Activated CD8-positive, alpha-beta memory T cell treated with anti-CD3 and anti-CD28 coated beads for 48 hours (primary cell): Measurements from ENCODE around the gene MALRD1.

Experiments used
- DNase-seq, 3 experiments: peaks; one replicate each; pipeline ENCODE4 v3.0.0-alpha.2; 2020; ENCODE audit warnings: low read depth in 2 of 3, low spot score in 2 of 3

The MALRD1 gene

GRCh38 chr10:19570991-19571390, 522.4 kb downstream of the MALRD1 start:
- DNase-seq: no peak

DNA sequence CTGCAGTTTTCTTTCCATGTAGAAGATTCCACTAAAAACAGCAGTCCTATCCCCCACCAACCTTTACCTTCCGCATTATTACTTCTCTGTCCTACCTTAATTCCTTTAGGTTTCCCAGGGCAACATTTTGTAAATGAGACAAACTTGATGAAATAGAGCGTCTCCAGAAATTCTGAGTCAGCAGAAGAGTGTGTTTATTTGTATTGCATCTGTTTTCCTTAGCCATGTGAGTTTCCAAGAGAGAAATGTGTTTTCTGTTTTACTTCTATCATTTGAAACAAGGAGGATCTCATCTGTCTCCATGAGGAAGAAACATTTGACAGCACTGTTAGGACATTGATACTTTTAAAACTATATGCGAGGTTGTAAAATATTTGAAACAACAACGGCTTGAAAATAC, 523.5 kb downstream of the MALRD1 start:
- DNase-seq: no peak

DNA sequence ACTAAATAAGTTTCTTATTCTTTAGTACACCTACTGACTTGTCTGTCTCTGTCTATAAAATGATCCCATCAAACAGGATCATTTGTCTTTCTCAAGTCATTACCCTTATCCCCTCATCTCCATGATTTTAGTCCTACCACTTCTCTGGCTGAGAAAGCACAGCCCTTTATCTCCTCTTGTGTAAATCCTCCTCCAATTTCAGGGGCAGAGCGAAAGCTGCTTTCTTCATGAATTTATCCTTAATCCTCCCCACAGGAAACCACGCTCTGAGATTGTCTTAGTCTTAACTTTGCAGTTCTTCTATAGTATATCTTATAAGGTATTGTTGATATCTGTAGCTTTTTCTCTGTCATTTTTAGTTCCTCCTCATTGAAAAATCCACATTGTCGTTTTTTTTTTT, 528.0 kb downstream of the MALRD1 start:
- no peak for DNase-seq

- no peak for DNase-seq
These were observed 528.8 kb downstream of the MALRD1 start for GRCh38 chr10:19577381-19577780.

DNA sequence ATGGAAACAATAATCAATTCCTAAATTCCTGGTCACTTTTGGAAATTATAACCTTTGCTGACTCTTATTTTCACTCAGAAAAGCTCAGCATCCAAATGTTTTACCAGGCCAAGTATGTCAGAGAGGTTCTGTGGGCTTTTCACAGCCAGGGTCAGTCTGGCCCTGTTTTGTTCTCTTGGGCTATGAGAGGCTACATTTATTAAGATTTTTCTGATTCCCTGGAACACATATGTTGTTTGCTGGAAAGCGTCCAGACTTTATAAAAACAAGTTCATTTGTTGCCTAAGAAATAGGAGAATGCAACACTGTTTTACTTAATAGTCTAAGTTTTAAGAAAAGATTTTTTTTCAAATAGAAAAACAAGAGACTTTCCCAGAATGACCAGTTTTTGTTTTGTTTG, 529.2 kb downstream of the MALRD1 start:
- DNase-seq: no peak

DNA sequence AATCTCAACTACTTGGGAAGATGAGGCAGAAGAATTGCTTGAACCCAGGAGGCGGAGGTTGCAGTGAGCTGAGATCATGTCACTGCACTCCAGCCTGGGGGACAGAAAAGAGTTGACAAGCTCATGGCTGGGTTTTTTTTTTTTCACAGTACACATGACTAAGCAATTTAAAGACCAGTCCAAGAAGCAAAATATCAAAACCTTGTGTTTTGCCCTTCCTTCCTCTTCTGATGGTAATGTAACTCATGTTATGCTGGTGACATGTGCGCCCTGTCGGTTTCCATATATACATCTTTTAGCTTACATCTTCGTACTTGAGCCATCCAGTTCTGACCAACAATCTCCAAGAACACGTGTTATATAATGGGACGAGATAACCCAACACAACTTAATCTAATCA, 530.0 kb downstream of the MALRD1 start:
- DNase-seq: no peak

DNA sequence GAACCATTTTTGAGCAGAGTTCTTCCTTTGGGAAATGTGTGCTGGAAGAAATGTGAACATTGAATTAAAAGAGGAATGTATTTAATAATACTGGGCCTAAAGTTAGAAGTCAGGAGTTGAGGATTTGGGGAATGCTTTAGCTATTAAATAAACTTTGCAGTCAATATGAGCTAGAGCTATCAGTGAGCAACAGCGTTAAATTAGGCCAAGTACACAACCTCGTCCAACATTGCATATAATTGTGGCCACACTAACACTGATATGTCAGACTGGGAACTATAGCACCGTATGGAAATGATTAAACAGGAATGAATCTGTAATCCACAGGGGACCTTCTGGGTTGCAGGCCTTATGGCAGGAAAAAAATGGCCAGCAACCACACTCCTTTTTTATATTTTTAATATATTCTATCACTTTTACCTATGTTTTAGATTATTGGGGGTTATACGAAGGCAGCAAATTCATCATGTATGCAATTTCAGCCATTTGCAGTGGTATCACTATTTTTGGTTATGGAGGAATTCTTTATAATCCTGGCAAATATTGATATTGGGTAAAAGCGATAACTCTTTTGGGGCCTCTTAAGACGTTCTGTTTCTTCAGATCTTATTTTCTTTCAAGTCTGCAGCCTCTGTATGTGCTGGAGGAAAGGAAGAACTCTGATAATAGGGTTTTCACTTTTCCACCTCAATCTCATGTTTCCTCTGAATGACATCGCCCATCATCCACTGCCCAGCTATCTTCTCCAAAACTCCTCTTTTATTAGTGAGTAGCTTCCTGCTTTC, 531.4 kb downstream of the MALRD1 start:
- DNase-seq: no peak

GRCh38 chr10:19580691-19581090, 532.1 kb downstream of the MALRD1 start:
- DNase-seq: no peak

GRCh38 chr10:19588608-19589007, 540.0 kb downstream of the MALRD1 start:
- no peak for DNase-seq

GRCh38 chr10:19592276-19592675, 543.7 kb downstream of the MALRD1 start:
- no peak for DNase-seq

- DNase-seq: no peak
These were observed 546.7 kb downstream of the MALRD1 start for GRCh38 chr10:19595212-19595845.

- DNase-seq: no peak
These were observed 557.2 kb downstream of the MALRD1 start for GRCh38 chr10:19605806-19606205.

DNA sequence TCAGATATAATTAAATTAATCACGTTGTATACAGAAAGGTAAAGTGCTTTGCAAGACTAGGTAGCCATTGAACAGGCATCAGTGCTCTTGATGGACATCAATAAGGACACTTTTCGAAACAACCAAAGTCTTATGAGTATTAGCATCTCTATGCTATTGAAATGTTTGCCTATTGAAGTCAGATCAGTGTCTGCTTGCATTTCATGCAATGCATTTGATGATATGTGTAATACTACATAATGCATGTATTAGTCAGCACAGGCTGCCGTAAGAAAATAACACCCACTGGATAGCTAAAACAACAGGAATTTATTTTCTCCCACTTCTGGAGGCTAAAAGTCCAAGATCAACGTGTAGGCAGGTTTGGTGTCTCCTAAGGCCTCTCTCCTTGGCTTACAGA, 558.4 kb downstream of the MALRD1 start:
- DNase-seq: no peak

- DNase-seq: no peak
These were observed 563.2 kb downstream of the MALRD1 start for GRCh38 chr10:19611775-19612174.

DNA sequence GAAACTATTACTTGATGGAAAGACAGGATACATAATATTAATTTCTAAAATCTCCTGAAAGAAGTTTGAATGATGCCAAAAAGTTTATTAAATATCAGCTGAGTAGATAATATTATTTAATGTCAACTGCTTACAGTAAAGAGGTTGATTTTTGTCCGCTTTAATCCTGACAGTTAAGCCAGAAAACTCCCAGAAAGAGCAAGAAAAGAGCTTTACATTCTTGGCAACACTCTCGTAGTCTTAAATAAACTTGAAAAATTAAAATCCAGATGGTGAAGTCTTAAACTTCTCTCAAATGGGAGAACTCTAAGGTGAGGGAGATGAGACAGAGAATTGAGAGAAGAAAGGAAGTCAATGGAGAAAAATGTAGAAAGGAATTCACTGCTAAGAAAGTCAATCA, 568.4 kb downstream of the MALRD1 start:
- DNase-seq: no peak

DNA sequence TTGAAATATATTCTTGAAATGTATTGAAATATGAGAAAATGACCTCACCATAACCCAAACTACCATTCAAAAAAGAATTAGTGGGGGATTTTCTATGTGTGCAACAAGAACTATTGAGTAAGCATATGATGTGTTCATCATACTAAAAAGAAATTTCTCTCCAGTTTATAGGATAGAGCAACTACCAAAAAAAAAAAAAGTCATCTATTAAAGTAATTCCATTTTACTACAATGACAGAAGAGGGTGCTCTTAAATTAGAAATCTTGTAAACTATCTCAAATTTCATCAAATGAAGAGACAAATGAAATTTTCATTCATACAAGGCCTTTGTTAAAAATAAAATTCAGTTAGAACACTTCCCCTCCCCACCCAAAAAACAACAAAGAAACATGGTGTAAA, 572.2 kb downstream of the MALRD1 start:
- no peak for DNase-seq

GRCh38 chr10:19623321-19623720, 574.7 kb downstream of the MALRD1 start:
- no peak for DNase-seq

DNA sequence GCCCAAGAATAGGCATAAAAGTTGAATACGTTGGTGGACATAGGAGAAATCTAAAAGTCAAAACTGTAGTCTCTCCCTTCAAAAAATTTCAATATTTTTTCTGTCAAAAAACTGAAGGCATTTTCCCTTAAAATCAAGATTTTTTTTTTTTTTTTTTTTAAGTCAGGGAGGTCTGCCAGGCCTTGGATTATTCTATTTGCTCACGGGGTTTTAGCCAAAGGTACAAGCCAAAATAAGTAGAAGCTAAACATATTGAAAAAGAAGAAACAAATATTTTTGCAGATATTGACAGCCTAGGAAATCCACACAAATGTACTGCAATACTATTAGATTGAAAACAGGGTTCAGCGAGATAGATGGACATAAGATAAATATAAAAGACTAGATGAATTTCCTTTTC, 577.6 kb downstream of the MALRD1 start:
- DNase-seq: no peak

DNA sequence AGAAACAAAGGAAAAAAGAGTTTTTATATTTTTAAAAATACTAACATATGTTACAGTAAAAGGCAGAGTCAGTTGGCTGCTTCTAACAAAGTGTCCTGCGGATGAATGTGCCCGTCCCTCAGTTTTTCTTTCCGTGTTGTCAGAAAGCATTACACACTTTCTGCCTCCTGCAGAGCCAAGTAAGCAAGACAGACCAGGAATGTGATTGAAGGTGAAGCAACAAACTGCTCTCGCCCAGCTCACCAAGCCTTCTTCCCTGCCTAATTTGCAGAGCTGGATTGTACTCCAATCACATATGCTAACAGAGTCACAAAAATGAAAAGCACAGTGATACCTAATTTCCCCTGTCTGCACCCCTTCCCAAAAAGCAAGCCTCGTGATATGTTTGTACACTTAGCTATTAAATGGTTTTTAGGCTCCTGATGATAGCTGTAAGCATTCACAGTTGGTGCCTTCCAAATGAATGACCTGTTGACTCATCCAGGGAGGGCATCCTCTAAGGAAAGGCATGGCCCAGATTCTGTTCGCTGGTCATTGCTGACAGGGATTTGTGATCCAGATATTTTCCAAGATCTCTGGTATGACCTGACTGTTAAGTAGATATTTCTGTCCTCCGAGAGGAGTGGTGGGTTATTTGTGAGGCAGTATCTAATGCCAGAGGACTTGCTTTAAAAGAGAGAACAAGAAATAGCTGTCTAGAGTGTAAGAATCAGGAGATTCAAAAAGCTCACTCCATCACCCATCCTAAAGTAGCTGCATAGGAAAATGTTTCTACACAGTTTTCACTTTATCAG, 580.4 kb downstream of the MALRD1 start:
- DNase-seq: no peak

DNA sequence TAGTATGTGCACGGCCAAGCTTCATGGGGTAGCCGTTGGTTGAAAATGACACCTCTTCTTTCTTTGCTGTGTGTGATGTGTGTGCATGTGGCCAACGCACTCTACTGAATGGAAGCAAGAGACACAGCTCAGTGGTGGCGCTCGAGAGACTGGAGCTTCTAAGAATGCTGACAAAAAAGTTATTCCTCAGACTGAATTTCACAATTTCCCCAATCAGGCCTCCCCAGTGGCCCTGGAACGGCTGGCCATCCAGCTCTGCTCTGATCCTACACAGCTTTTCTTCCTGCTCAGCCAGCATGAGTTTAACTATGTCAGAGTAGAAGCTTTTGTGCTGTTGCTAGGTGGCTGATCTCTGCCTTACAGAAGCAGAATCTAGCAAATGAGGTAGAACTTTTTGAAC, 581.0 kb downstream of the MALRD1 start:
- DNase-seq: no peak

GRCh38 chr10:19634163-19634562, 585.6 kb downstream of the MALRD1 start:
- no peak for DNase-seq
